ENCODE data around the gene METTL5. TPM values are rescaled to one million over a fixed set of nuclear protein-coding genes. Genes with fewer than 3 reads are reported as not detected.
A peak's percentile ranks its signal among the peaks of the same experiment; 100 is the strongest.

METTL5 gene
- total RNA-seq, 2 experiments from 2014 or later = 57.1 to 62.7 TPM

GRCh38 chr2:169765523-169765922, 59.2 kb downstream of the METTL5 start:
- no peak for ATAC-seq (ENCODE audit: low read depth)
- peaks cover 28% of the 10 kb centered on the region for H3K4me1 Mint-ChIP-seq
- H3K27me3 Mint-ChIP-seq = peaks cover 13% of the 10 kb centered on the region
- no peak overlapping the region for H3K4me3 Mint-ChIP-seq
- no peaks in the 10 kb centered on the region for H3K9me3 Mint-ChIP-seq
- H3K27ac Mint-ChIP-seq = no peak overlapping the region
- H3K36me3 Mint-ChIP-seq = peaks cover 4% of the 10 kb centered on the region
- no peak for DNase-seq
- POLR2A ChIA-PET = interaction anchor here (1.4 kb wide), 1 partner anchor 71 kb away, joined by 4 read pairs; the partner anchor contains the start of genes CFAP210 and PHOSPHO2

- no peak for ATAC-seq (ENCODE audit: low read depth)
- no peak for DNase-seq
- no peaks in the 10 kb centered on the region for H3K9me3 Mint-ChIP-seq
- peaks cover 4% of the 10 kb centered on the region for H3K36me3 Mint-ChIP-seq
- H3K4me1 Mint-ChIP-seq = peaks cover 19% of the 10 kb centered on the region
- peak overlapping the region; percentile 48 for H3K4me3 Mint-ChIP-seq
- H3K27me3 Mint-ChIP-seq = no peaks in the 10 kb centered on the region
- H3K27ac Mint-ChIP-seq = peak overlapping the region; percentile 26
- POLR2A ChIA-PET = no interaction called here
Observed at GRCh38 chr2:169761970-169762292, 62.8 kb downstream of the METTL5 start.

Other genes with a start within 250 kb of the METTL5 start
- 10 to 100 TPM; 62.4 to 64.4 TPM for gene PPIG, start 240.6 kb downstream of the METTL5 start, total RNA-seq
- gene CFAP210, start 130.5 kb downstream of the METTL5 start, total RNA-seq = not detected
- 1 to 10 TPM; 6.0 to 6.3 TPM for gene PHOSPHO2, start 130.4 kb downstream of the METTL5 start, total RNA-seq
- gene KLHL23, start 91.1 kb downstream of the METTL5 start, total RNA-seq = 1 to 10 TPM; 7.6 to 7.8 TPM
- 10 to 100 TPM; 83.4 to 84.6 TPM for gene SSB, start 26.0 kb downstream of the METTL5 start, total RNA-seq
- 10 to 100 TPM; 23.8 to 26.7 TPM for gene UBR3, start 2.5 kb upstream of the METTL5 start, total RNA-seq